BE2C (cell line): ENCODE data around the gene TSR3.
A peak's percentile ranks its signal among the peaks of the same experiment; 100 is the strongest.

Experiments used
- DNase-seq: peaks from one replicate; pipeline ENCODE4 v3.0.0-alpha.2; 2020
- H3K27me3 ChIP-seq: fragments of 250-450 bp; sonication (Bioruptor Pico); 2 replicates; pipeline ENCODE4 v1.5.1; 2020; ENCODE audit warnings: mild to moderate bottlenecking
- H3K36me3 ChIP-seq: fragments of 250-450 bp; sonication (Bioruptor Pico); 2 replicates; pipeline ENCODE4 v1.5.1; 2020; ENCODE audit warnings: mild to moderate bottlenecking
- H3K4me1 ChIP-seq: fragments of 250-450 bp; sonication (Bioruptor Pico); 2 replicates; pipeline ENCODE4 v1.5.1; 2020
- H3K4me3 ChIP-seq: 2 replicates; pipeline ENCODE4 v1.5.1; 2011; ENCODE audit warnings: low read depth, low read length
- H3K9me3 ChIP-seq: fragments of 250-450 bp; sonication (Bioruptor Pico); 2 replicates; pipeline ENCODE4 v1.5.1; 2020
- CTCF ChIP-seq: IDR thresholded peaks from 2 replicates; pipeline ENCODE4 v1.5.1; 2012; ENCODE audit warnings: mild to moderate bottlenecking, low read depth, low read length

The TSR3 gene

GRCh38 chr16:1300664-1301476 is 50.8 kb downstream of the TSR3 start:
- peak; percentile 80 for DNase-seq
- peak; percentile 81 for TF ChIP-seq CTCF
- no peaks in the 10 kb centered on the region for H3K9me3 ChIP-seq
- no peaks in the 10 kb centered on the region for H3K36me3 ChIP-seq
- H3K4me3 ChIP-seq: no peak overlapping the region
- H3K27me3 ChIP-seq: peaks cover 62% of the 10 kb centered on the region
- H3K4me1 ChIP-seq: no peaks in the 10 kb centered on the region

GRCh38 chr16:1299868-1300203 is 51.8 kb downstream of the TSR3 start:
- Histone ChIP-seq H3K4me3 (no peak overlapping the region), H3K9me3 (no peaks in the 10 kb centered on the region), H3K27me3 (peaks cover 70% of the 10 kb centered on the region), H3K4me1 (no peaks in the 10 kb centered on the region), H3K36me3 (no peaks in the 10 kb centered on the region)
- TF ChIP-seq CTCF: no peak
- DNase-seq: no peak
